Panc1 (cell line): ENCODE results near the gene CDK4. TPM values are rescaled to one million over a fixed set of nuclear protein-coding genes. Genes with fewer than 3 reads are reported as not detected.

Source experiments
- ATAC-seq: fragments of 200-7000 bp; cut with Tn5 transposase; 2 replicates; pipeline ENCODE4 v1.9.1; 2020; ENCODE audit warnings: mild to moderate bottlenecking, moderate library complexity
- BruUV-seq: library from RNA; stranded (reverse); fragments of 400-500 nt; replicated peaks from 2 replicates; lab custom pipeline; 2021; lab: Mats Ljungman, UMichigan
- CTCF ChIA-PET: fragments of 300-600 bp; sonication (Branson Sonifier 250); formaldehyde crosslinking; loops from one replicate; lab custom pipeline; 2022; ENCODE audit warnings: antibody characterized with exemption; lab: Charles Lee
- POLR2A ChIA-PET: fragments of 300-600 bp; sonication (Branson Sonifier 250); formaldehyde crosslinking; loops from one replicate; lab custom pipeline; 2022; ENCODE audit warnings: antibody characterized with exemption; lab: Charles Lee
- DNase-seq: peaks from one replicate; pipeline ENCODE4 v3.0.0-alpha.2; 2010; ENCODE audit warnings: low read depth, low spot score
- H3K27ac ChIP-seq: 2 replicates; pipeline ENCODE4 v1.5.1; 2011; ENCODE audit warnings: mild to moderate bottlenecking, low read length, inconsistent platforms
- H3K27me3 ChIP-seq: fragments of 200-500 bp; sonication (Bioruptor generic); 2 replicates; pipeline ENCODE4 v1.6.0; 2014; ENCODE audit warnings: low read length, inconsistent platforms; ENCODE audit not compliant: control insufficient read depth, insufficient read depth
- H3K36me3 ChIP-seq: fragments of 200-500 bp; sonication (Bioruptor generic); 2 replicates; pipeline ENCODE4 v1.5.1; 2014; ENCODE audit warnings: inconsistent platforms, mild to moderate bottlenecking, low read length, moderate library complexity; ENCODE audit not compliant: control insufficient read depth, insufficient read depth
- H3K4me1 ChIP-seq: 2 replicates; pipeline ENCODE4 v1.5.1; 2011; ENCODE audit warnings: inconsistent platforms, mild to moderate bottlenecking, low read length, moderate library complexity; ENCODE audit not compliant: control insufficient read depth, insufficient read depth
- H3K4me3 ChIP-seq, 2 experiments: 2 replicates each; pipeline ENCODE4 v1.5.1; 2011 to 2012; ENCODE audit warnings: low read depth in 2 of 2, low read length in 2 of 2, mild to moderate bottlenecking in 2 of 2, inconsistent platforms in 1 of 2, moderate library complexity in 1 of 2
- H3K9me3 ChIP-seq: fragments of 200-500 bp; sonication (Bioruptor generic); 2 replicates; pipeline ENCODE4 v1.5.1; 2014; ENCODE audit warnings: low read depth, mild to moderate bottlenecking, inconsistent platforms, low read length, moderate library complexity; ENCODE audit not compliant: control insufficient read depth, insufficient read depth
- POLR2AphosphoS5 ChIP-seq: IDR thresholded peaks from 2 replicates; pipeline ENCODE4 v1.6.1; 2012; ENCODE audit warnings: mild to moderate bottlenecking, low read depth, low read length, moderate library complexity
- SIN3A ChIP-seq: IDR thresholded peaks from 2 replicates; pipeline ENCODE4 v1.6.1; 2012; ENCODE audit warnings: low read depth, mild to moderate bottlenecking, low read length, moderate library complexity, borderline replicate concordance; ENCODE audit not compliant: insufficient read depth
- TCF7L2 ChIP-seq: IDR thresholded peaks from 2 replicates; pipeline ENCODE4 v1.6.1; 2011; ENCODE audit warnings: mild to moderate bottlenecking, low read depth, low read length, inconsistent platforms
- in situ Hi-C: cut with HindIII; loops from 2 replicates; pipeline ENCODE4 v1.10.0; 2016; ENCODE audit warnings: low sequenced_read_pairs, low pct_unique_long_range_greater_than_20kb
- intact Hi-C: fragments of 100-400 bp; cut with micrococcal nuclease; formaldehyde crosslinking; loops from one replicate; pipeline ENCODE4 v1.10.0; 2022; ENCODE audit not compliant: unreplicated experiment
- total RNA-seq: library from RNA; stranded (reverse); gene quantifications from one replicate; pipeline ENCODE4 v1.2.1, GENCODE V29; 2021; ENCODE audit not compliant: unreplicated experiment
- TF ChIP-seq, protein P1 (sequence below), 2 experiments: IDR thresholded peaks; 2 replicates each; pipeline ENCODE4 v1.6.1; 2011 to 2012; ENCODE audit warnings: low read depth in 2 of 2, control low read depth in 1 of 2, low read length in 1 of 2, mild to moderate bottlenecking in 1 of 2, moderate library complexity in 1 of 2; ENCODE audit not compliant: insufficient read depth in 1 of 2
- TF ChIP-seq, protein P2 (sequence below): fragments of 450-650 bp; IDR thresholded peaks from 2 replicates; pipeline ENCODE4 v1.5.1; 2017; ENCODE audit warnings: mild to moderate bottlenecking

Gene CDK4
- total RNA-seq, 1 experiment from 2014 or later: 201 TPM

DNA sequence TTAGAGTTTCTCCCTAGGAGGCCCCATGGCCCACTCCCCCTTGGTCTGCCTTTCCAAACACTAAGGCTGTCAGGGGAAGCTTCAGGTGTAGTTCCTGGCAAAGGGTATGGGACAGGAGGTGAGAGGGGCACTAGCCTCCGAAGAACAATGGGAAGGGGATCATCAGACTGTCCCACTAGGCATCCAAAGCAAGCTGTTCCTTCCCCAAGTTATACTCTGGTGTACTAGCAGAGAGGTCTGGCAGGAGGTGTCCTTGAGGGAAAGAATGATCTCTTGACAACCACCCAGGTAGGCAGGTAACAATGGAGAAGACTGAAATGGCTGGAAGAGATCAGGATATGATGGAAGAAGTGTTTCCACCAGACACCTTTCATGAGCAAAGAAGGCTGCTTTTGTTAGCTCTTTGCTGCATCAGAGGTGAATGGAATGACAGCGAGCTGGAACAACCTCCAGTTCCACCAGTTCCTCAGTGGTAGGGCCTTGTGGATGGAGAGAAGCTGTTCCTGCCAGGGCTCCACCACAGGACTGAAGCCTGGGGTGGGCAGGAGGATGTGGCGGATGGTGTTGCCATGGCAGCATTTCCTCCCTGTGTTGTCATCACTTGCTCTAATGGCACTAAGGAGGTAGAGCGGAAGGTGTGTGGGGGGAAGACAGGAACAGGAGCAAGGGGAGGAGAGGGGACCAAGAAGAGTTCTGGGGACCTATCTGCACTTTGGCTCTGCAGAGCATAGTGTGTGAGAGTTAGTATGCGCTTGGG lies 11.3 kb downstream of the CDK4 start:
- no peak for ATAC-seq
- no peak for DNase-seq
- intact Hi-C loops (no loop called here), in situ Hi-C loops (no loop called here)
- POLR2A ChIA-PET: no interaction called here
- TF ChIP-seq, protein P1, sequence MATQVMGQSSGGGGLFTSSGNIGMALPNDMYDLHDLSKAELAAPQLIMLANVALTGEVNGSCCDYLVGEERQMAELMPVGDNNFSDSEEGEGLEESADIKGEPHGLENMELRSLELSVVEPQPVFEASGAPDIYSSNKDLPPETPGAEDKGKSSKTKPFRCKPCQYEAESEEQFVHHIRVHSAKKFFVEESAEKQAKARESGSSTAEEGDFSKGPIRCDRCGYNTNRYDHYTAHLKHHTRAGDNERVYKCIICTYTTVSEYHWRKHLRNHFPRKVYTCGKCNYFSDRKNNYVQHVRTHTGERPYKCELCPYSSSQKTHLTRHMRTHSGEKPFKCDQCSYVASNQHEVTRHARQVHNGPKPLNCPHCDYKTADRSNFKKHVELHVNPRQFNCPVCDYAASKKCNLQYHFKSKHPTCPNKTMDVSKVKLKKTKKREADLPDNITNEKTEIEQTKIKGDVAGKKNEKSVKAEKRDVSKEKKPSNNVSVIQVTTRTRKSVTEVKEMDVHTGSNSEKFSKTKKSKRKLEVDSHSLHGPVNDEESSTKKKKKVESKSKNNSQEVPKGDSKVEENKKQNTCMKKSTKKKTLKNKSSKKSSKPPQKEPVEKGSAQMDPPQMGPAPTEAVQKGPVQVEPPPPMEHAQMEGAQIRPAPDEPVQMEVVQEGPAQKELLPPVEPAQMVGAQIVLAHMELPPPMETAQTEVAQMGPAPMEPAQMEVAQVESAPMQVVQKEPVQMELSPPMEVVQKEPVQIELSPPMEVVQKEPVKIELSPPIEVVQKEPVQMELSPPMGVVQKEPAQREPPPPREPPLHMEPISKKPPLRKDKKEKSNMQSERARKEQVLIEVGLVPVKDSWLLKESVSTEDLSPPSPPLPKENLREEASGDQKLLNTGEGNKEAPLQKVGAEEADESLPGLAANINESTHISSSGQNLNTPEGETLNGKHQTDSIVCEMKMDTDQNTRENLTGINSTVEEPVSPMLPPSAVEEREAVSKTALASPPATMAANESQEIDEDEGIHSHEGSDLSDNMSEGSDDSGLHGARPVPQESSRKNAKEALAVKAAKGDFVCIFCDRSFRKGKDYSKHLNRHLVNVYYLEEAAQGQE (IDR thresholded peaks at IDR 0.05; ENCODE audit: insufficient read depth in 1 of 2, low read depth in 2 of 2, low read length in 1 of 2): no peak
- TF ChIP-seq POLR2AphosphoS5: no peak
- TF ChIP-seq SIN3A: no peak
- no peak for TF ChIP-seq TCF7L2
- TF ChIP-seq, protein P2, sequence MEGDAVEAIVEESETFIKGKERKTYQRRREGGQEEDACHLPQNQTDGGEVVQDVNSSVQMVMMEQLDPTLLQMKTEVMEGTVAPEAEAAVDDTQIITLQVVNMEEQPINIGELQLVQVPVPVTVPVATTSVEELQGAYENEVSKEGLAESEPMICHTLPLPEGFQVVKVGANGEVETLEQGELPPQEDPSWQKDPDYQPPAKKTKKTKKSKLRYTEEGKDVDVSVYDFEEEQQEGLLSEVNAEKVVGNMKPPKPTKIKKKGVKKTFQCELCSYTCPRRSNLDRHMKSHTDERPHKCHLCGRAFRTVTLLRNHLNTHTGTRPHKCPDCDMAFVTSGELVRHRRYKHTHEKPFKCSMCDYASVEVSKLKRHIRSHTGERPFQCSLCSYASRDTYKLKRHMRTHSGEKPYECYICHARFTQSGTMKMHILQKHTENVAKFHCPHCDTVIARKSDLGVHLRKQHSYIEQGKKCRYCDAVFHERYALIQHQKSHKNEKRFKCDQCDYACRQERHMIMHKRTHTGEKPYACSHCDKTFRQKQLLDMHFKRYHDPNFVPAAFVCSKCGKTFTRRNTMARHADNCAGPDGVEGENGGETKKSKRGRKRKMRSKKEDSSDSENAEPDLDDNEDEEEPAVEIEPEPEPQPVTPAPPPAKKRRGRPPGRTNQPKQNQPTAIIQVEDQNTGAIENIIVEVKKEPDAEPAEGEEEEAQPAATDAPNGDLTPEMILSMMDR: no peak
- Histone ChIP-seq H3K36me3 (peaks cover 6% of the 10 kb centered on the region; the same call in 1 of the 2 replicates), H3K9me3 (no peaks in the 10 kb centered on the region), H3K27ac (no peak overlapping the region), H3K27me3 (no peaks in the 10 kb centered on the region; the same call in 1 of the 2 replicates), H3K4me3 (no peak overlapping the region), H3K4me1 (peaks cover 11% of the 10 kb centered on the region)
- no TSS peak for BruUV-seq
- CTCF ChIA-PET: interaction anchor here (3.4 kb wide), 1 partner anchor 15 kb away, joined by 10 read pairs; no protein-coding TSS in a partner anchor

DNA sequence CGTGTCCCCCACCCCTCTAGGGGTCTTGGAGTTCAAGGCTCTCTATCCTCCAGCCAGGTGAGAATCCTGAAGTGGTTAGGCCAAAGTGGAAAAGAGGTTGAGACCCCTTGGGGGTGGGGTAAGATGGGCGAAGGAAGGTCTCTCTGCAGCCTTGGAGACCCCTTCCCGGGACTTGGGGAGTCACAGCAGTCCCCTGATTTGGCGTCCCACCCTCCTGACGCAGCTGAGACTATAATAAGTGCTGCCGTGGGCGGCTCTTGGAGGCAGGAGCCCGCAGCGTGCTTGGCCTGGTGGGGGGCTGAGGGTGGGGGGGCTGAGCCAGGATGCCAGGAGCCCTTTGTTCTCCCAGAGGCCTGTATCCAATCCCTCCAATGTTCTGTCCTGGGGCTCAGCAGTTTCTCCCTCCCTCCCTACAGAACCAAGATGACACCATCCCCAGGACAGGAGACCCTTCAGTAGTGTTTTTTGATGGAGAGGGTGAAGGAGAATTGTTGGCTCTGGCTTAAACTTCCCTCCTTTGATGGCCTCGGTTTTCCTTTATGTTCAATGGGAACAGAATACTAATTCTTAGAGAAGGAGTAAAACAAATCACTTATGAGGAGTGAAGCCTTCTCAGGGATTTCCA lies 12.1 kb downstream of the CDK4 start:
- H3K27me3 ChIP-seq: no peaks in the 10 kb centered on the region; the same call in 1 of the 2 replicates
- H3K27ac ChIP-seq: no peak overlapping the region
- in situ Hi-C loops: no loop called here
- POLR2A ChIA-PET: no interaction called here
- TF ChIP-seq TCF7L2: no peak
- no peak for TF ChIP-seq POLR2AphosphoS5
- TF ChIP-seq, protein P1 (IDR thresholded peaks at IDR 0.05; ENCODE audit: insufficient read depth in 1 of 2, low read depth in 2 of 2, low read length in 1 of 2): no peak
- BruUV-seq: no TSS peak
- peaks cover 14% of the 10 kb centered on the region for H3K4me1 ChIP-seq
- peaks cover 5% of the 10 kb centered on the region; the same call in 1 of the 2 replicates for H3K36me3 ChIP-seq
- CTCF ChIA-PET: interaction anchor here (3.4 kb wide), 1 partner anchor 14 kb away, joined by 10 read pairs; no protein-coding TSS in a partner anchor
- ATAC-seq (no peak), DNase-seq (no peak)
- no peaks in the 10 kb centered on the region for H3K9me3 ChIP-seq
- no peak overlapping the region for H3K4me3 ChIP-seq
- intact Hi-C loops: loop anchor here (5.0 kb wide), 1 partner anchor 158 kb away; no protein-coding TSS in a partner anchor
